ENCODE results near the gene DDA1.

The DDA1 gene

DNA sequence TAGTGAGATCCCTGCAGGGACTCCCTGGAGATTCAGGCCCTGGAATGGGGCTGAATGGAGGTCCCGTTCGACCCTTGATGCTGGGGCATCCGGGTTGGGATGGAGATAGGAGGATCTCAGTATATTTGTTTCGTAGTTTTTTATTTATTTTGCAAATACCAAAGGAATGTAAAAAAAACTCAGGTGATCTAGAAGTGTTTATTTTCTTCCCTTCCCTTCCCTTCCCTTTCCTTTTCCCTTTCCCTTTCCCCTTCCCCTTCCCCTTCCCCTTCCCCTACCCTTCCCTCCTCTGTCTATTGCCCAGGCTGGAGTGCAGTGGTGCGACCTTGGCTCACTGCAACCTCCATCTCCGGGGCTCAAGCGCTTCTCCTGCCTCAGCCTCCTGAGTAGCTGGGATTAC, 32.5 kb downstream of the DDA1 start:
- peaks cover 25% of the 10 kb centered on the region for H3K4me1 ChIP-seq (ENCODE audit: insufficient read depth, low read length)
- TF ChIP-seq, protein P1, sequence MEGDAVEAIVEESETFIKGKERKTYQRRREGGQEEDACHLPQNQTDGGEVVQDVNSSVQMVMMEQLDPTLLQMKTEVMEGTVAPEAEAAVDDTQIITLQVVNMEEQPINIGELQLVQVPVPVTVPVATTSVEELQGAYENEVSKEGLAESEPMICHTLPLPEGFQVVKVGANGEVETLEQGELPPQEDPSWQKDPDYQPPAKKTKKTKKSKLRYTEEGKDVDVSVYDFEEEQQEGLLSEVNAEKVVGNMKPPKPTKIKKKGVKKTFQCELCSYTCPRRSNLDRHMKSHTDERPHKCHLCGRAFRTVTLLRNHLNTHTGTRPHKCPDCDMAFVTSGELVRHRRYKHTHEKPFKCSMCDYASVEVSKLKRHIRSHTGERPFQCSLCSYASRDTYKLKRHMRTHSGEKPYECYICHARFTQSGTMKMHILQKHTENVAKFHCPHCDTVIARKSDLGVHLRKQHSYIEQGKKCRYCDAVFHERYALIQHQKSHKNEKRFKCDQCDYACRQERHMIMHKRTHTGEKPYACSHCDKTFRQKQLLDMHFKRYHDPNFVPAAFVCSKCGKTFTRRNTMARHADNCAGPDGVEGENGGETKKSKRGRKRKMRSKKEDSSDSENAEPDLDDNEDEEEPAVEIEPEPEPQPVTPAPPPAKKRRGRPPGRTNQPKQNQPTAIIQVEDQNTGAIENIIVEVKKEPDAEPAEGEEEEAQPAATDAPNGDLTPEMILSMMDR (IDR thresholded peaks at IDR 0.05; ENCODE audit: borderline replicate concordance, extremely low read depth, low read length, poor library complexity, severe bottlenecking), result no peak
- H3K79me2 ChIP-seq (ENCODE audit: insufficient read depth, low read length), result peaks cover 18% of the 10 kb centered on the region
- H3K27ac ChIP-seq (ENCODE audit: low read length), result no peak overlapping the region
- H3K9me3 ChIP-seq (ENCODE audit: insufficient read depth, low read length, severe bottlenecking), result no peaks in the 10 kb centered on the region
- DNase-seq, result no peak
- H3K4me2 ChIP-seq (ENCODE audit: insufficient read depth, low read length), result no peak overlapping the region
- no peaks in the 10 kb centered on the region for H3K27me3 ChIP-seq (ENCODE audit: insufficient read depth, low read length, poor library complexity)
- H2AFZ ChIP-seq (ENCODE audit: low read depth, low read length), result no peak overlapping the region
- H4K20me1 ChIP-seq (ENCODE audit: insufficient read depth, low read length), result peaks cover 6% of the 10 kb centered on the region; the same call in 1 of the 2 replicates
- no peak overlapping the region for H3K4me3 ChIP-seq (ENCODE audit: low read depth in 1 of 2, low read length in 2 of 2)
- no peak overlapping the region for H3K9ac ChIP-seq (ENCODE audit: low read depth, low read length)
- no peak for ATAC-seq (ENCODE audit: insufficient read depth, low read depth)
- peaks cover 27% of the 10 kb centered on the region for H3K36me3 ChIP-seq (ENCODE audit: insufficient read depth, low read length)

DNA sequence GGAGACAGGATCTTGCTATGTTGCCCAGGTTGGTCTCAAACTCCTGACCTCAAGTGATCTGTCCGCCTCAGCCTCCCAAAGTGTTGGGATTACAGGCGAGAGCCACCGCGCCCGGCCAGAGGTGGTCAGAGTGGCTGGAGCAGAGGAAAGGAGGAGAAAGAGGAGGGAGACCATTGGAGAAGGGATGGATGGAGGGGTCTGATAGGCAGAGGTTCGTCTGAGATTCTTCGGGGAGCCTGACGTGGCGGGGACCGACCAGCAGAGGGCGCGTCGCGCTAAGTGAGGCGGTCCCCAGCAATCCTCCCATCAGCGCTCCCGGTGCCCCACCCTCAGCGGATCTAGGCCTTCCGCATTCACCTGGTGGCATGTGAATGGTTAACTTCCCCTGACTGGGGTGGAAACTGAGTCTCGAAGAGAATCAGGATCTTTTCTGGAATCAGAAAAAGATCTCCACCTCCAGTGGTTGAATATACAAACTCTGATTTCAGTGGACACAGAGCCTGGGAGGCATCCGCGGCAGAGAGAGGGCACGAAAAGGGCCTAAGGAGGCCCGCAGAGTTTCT, 36.8 kb downstream of the DDA1 start:
- H3K9ac ChIP-seq (ENCODE audit: low read depth, low read length), result no peak overlapping the region
- peak overlapping the region; percentile 67 for H2AFZ ChIP-seq (ENCODE audit: low read depth, low read length)
- H3K4me2 ChIP-seq (ENCODE audit: insufficient read depth, low read length), result peak overlapping the region; percentile 44; the same call in 1 of the 2 replicates
- no peaks in the 10 kb centered on the region; the same call in 1 of the 2 replicates for H4K20me1 ChIP-seq (ENCODE audit: insufficient read depth, low read length)
- TF ChIP-seq, protein P1 (IDR thresholded peaks at IDR 0.05; ENCODE audit: borderline replicate concordance, extremely low read depth, low read length, poor library complexity, severe bottlenecking), result peak; percentile 95
- no peak for TF ChIP-seq EZH2 (IDR thresholded peaks at IDR 0.05; ENCODE audit: borderline replicate concordance, low read depth, low read length, severe bottlenecking)
- H3K27me3 ChIP-seq (ENCODE audit: insufficient read depth, low read length, poor library complexity), result no peaks in the 10 kb centered on the region
- peaks cover 6% of the 10 kb centered on the region for H3K4me1 ChIP-seq (ENCODE audit: insufficient read depth, low read length)
- peak; percentile 98 for ATAC-seq (ENCODE audit: insufficient read depth, low read depth)
- peaks cover 12% of the 10 kb centered on the region for H3K36me3 ChIP-seq (ENCODE audit: insufficient read depth, low read length)
- 0 out of 2 replicates have a peak, but pooled peaks cover 3% of the 10 kb centered on the region for H3K79me2 ChIP-seq (ENCODE audit: insufficient read depth, low read length)
- no peaks in the 10 kb centered on the region for H3K9me3 ChIP-seq (ENCODE audit: insufficient read depth, low read length, severe bottlenecking)
- H3K27ac ChIP-seq (ENCODE audit: low read length), result no peak overlapping the region
- peak; percentile 83 for DNase-seq
- H3K4me3 ChIP-seq (ENCODE audit: low read depth in 1 of 2, low read length in 2 of 2), result no peak overlapping the region

GRCh38 chr19:17347361-17347760, 38.0 kb downstream of the DDA1 start:
- no peaks in the 10 kb centered on the region for H4K20me1 ChIP-seq (ENCODE audit: insufficient read depth, low read length)
- H3K9ac ChIP-seq (ENCODE audit: low read depth, low read length), result no peak overlapping the region
- H3K27ac ChIP-seq (ENCODE audit: low read length), result no peak overlapping the region
- H3K4me1 ChIP-seq (ENCODE audit: insufficient read depth, low read length), result peaks cover 6% of the 10 kb centered on the region
- H3K36me3 ChIP-seq (ENCODE audit: insufficient read depth, low read length), result peaks cover 3% of the 10 kb centered on the region; the same call in 1 of the 2 replicates
- H3K27me3 ChIP-seq (ENCODE audit: insufficient read depth, low read length, poor library complexity), result no peaks in the 10 kb centered on the region
- no peak overlapping the region for H3K4me2 ChIP-seq (ENCODE audit: insufficient read depth, low read length)
- no peak for ATAC-seq (ENCODE audit: insufficient read depth, low read depth)
- no peak overlapping the region for H3K4me3 ChIP-seq (ENCODE audit: low read depth in 1 of 2, low read length in 2 of 2)
- TF ChIP-seq, protein P1 (IDR thresholded peaks at IDR 0.05; ENCODE audit: borderline replicate concordance, extremely low read depth, low read length, poor library complexity, severe bottlenecking), result no peak
- no peak for TF ChIP-seq EZH2 (IDR thresholded peaks at IDR 0.05; ENCODE audit: borderline replicate concordance, low read depth, low read length, severe bottlenecking)
- H2AFZ ChIP-seq (ENCODE audit: low read depth, low read length), result no peak overlapping the region
- H3K79me2 ChIP-seq (ENCODE audit: insufficient read depth, low read length), result no peaks in the 10 kb centered on the region
- DNase-seq, result no peak
- no peaks in the 10 kb centered on the region for H3K9me3 ChIP-seq (ENCODE audit: insufficient read depth, low read length, severe bottlenecking)
